Measurements from ENCODE around the gene OSBPL2. TPM values are rescaled to one million over a fixed set of nuclear protein-coding genes. Genes with fewer than 3 reads are reported as not detected.

OSBPL2 gene
- total RNA-seq, 1 experiment from 2014 or later = 26.3 TPM

GRCh38 chr20:62209850-62210495 is 28.3 kb upstream of the OSBPL2 start:
- BruUV-seq (replicated peaks) = no TSS peak
- intact Hi-C loops (cut with micrococcal nuclease; ENCODE audit: unreplicated experiment) = no loop called here
- peaks cover 12% of the 10 kb centered on the region for H3K27me3 ChIP-seq (replicated peaks; ENCODE audit: insufficient read depth, low read depth, low read length, poor library complexity)
- H3K36me3 ChIP-seq (ENCODE audit: insufficient read depth, low read length, poor library complexity, severe bottlenecking) = no peaks in the 10 kb centered on the region
- CTCF ChIA-PET = no interaction called here
- no peak overlapping the region for H3K27ac ChIP-seq (ENCODE audit: low read depth, low read length, poor library complexity, severe bottlenecking)
- TF ChIP-seq CTCF (conservative IDR thresholded peaks at IDR 0.05; ENCODE audit: low read depth, low read length) (no peak), EZH2 (IDR thresholded peaks at IDR 0.05; ENCODE audit: borderline replicate concordance, low read depth, low read length, poor library complexity, severe bottlenecking) (no peak)
- no peaks in the 10 kb centered on the region for H3K9me3 ChIP-seq (ENCODE audit: low read depth, low read length, poor library complexity, severe bottlenecking)
- no peak for DNase-seq (ENCODE audit: low spot score)
- H3K4me1 ChIP-seq (ENCODE audit: insufficient read depth, low read length, poor library complexity, severe bottlenecking) = peaks cover 7% of the 10 kb centered on the region
- POLR2A ChIA-PET (ENCODE audit: low non-redundant PET) = no interaction called here
- H3K4me3 ChIP-seq (ENCODE audit: low read depth, low read length, poor library complexity, severe bottlenecking) = no peak overlapping the region

GRCh38 chr20:62210496-62210855 is 27.8 kb upstream of the OSBPL2 start:
- peaks cover 17% of the 10 kb centered on the region for H3K27me3 ChIP-seq (replicated peaks; ENCODE audit: insufficient read depth, low read depth, low read length, poor library complexity)
- TF ChIP-seq CTCF (conservative IDR thresholded peaks at IDR 0.05; ENCODE audit: low read depth, low read length) (no peak), EZH2 (IDR thresholded peaks at IDR 0.05; ENCODE audit: borderline replicate concordance, low read depth, low read length, poor library complexity, severe bottlenecking) (no peak)
- POLR2A ChIA-PET (ENCODE audit: low non-redundant PET) = no interaction called here
- intact Hi-C loops (cut with micrococcal nuclease; ENCODE audit: unreplicated experiment) = no loop called here
- DNase-seq (ENCODE audit: low spot score) = no peak
- H3K4me3 ChIP-seq (ENCODE audit: low read depth, low read length, poor library complexity, severe bottlenecking) = no peak overlapping the region
- no peaks in the 10 kb centered on the region for H3K36me3 ChIP-seq (ENCODE audit: insufficient read depth, low read length, poor library complexity, severe bottlenecking)
- no TSS peak for BruUV-seq (replicated peaks)
- H3K9me3 ChIP-seq (ENCODE audit: low read depth, low read length, poor library complexity, severe bottlenecking) = no peaks in the 10 kb centered on the region
- CTCF ChIA-PET = no interaction called here
- H3K27ac ChIP-seq (ENCODE audit: low read depth, low read length, poor library complexity, severe bottlenecking) = no peak overlapping the region
- peaks cover 7% of the 10 kb centered on the region for H3K4me1 ChIP-seq (ENCODE audit: insufficient read depth, low read length, poor library complexity, severe bottlenecking)

- ChIA-PET CTCF (no interaction called here), POLR2A (ENCODE audit: low non-redundant PET) (no interaction called here)
- no peaks in the 10 kb centered on the region for H3K9me3 ChIP-seq (ENCODE audit: low read depth, low read length, poor library complexity, severe bottlenecking)
- no peaks in the 10 kb centered on the region for H3K36me3 ChIP-seq (ENCODE audit: insufficient read depth, low read length, poor library complexity, severe bottlenecking)
- TF ChIP-seq CTCF (conservative IDR thresholded peaks at IDR 0.05; ENCODE audit: low read depth, low read length) (no peak), EZH2 (IDR thresholded peaks at IDR 0.05; ENCODE audit: borderline replicate concordance, low read depth, low read length, poor library complexity, severe bottlenecking) (no peak)
- DNase-seq (ENCODE audit: low spot score) = no peak
- no TSS peak for BruUV-seq (replicated peaks)
- H3K4me1 ChIP-seq (ENCODE audit: insufficient read depth, low read length, poor library complexity, severe bottlenecking) = peaks cover 7% of the 10 kb centered on the region
- H3K4me3 ChIP-seq (ENCODE audit: low read depth, low read length, poor library complexity, severe bottlenecking) = no peak overlapping the region
- H3K27ac ChIP-seq (ENCODE audit: low read depth, low read length, poor library complexity, severe bottlenecking) = no peak overlapping the region
- intact Hi-C loops (cut with micrococcal nuclease; ENCODE audit: unreplicated experiment) = no loop called here
- peaks cover 24% of the 10 kb centered on the region for H3K27me3 ChIP-seq (replicated peaks; ENCODE audit: insufficient read depth, low read depth, low read length, poor library complexity)
Observed at GRCh38 chr20:62211216-62211615, 27.1 kb upstream of the OSBPL2 start.
